ENCODE data around the gene ARHGAP11A. TPM values are rescaled to one million over a fixed set of nuclear protein-coding genes. Genes with fewer than 3 reads are reported as not detected.

The ARHGAP11A gene
- total RNA-seq, 1 donor from 2014 or later: 1.1 TPM

GRCh38 chr15:32687556-32687955 lies 72.3 kb downstream of the ARHGAP11A start:
- no peak for TF ChIP-seq CTCF (IDR thresholded peaks at IDR 0.05; ENCODE audit: insufficient read depth, low read length, severe bottlenecking)
- no peaks in the 10 kb centered on the region for H3K36me3 ChIP-seq (ENCODE audit: control insufficient read depth, insufficient read depth, low read length)
- peak; percentile 98 for DNase-seq (ENCODE audit: low read depth)
- no peaks in the 10 kb centered on the region for H3K27me3 ChIP-seq (ENCODE audit: control insufficient read depth, insufficient read depth, low read length)
- no peak overlapping the region for H3K4me3 ChIP-seq (ENCODE audit: low read depth, low read length)
- FAIRE-seq: no peak

DNA sequence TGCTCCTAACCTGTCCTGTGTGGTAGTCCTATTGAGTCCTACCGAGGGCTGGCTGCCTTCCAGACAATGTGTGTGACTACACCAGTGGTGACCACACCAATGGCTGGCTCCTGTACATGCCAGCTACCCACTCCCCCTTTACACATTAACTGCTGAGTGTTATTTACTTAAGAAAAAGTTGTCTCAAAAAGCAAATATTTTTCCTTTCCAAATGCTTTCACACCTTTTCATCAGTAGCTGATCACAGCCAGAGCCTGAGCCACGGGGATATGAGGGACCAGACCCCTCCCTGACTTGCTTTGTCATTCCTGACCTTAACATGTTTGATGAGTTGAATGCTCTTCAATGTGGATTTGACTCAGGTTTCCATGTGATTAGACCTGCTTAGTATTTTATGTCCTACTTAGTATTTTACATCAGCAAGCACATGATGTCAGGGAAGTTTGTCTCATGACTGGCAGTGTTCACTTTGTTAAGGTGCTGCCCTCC lies 72.9 kb downstream of the ARHGAP11A start:
- FAIRE-seq: peak; percentile 7
- DNase-seq (ENCODE audit: low read depth): peak; percentile 92
- no peak for TF ChIP-seq CTCF (IDR thresholded peaks at IDR 0.05; ENCODE audit: insufficient read depth, low read length, severe bottlenecking)
- Histone ChIP-seq H3K27me3 (ENCODE audit: control insufficient read depth, insufficient read depth, low read length) (no peaks in the 10 kb centered on the region), H3K4me3 (ENCODE audit: low read depth, low read length) (no peak overlapping the region), H3K36me3 (ENCODE audit: control insufficient read depth, insufficient read depth, low read length) (no peaks in the 10 kb centered on the region)

Other genes starting within 250 kb of the ARHGAP11A start
- gene GOLGA8K, start 212.2 kb upstream of the ARHGAP11A start, total RNA-seq: 0.13 and 0.26 TPM in 2 replicates
- 0.51 TPM in 1 of 2 replicates, not detected in the other for gene GOLGA8O, start 159.9 kb upstream of the ARHGAP11A start, total RNA-seq
- gene GOLGA8N, start 22.0 kb upstream of the ARHGAP11A start, total RNA-seq: 1.6 and 5.2 TPM in 2 replicates
- 3.7 and 11.8 TPM in 2 replicates for gene SCG5, start 26.2 kb downstream of the ARHGAP11A start, total RNA-seq
- gene GREM1, start 102.5 kb downstream of the ARHGAP11A start, total RNA-seq: 0.13 and 3.7 TPM in 2 replicates